ENCODE data around the gene UCN2.
A peak's percentile ranks its signal among the peaks of the same experiment; 100 is the strongest.
"Not testable (repeated sequence)": the region's sequence is repeated elsewhere in the genome, so short reads cannot be mapped to it uniquely, and the experiment has no call there.

Gene UCN2

GRCh38 chr3:48544141-48544540, 19.4 kb downstream of the UCN2 start:
- peaks cover 37 to 73% (median 47%) of the 10 kb centered on the region in 11 experiments for H3K36me3 ChIP-seq
- no peaks in the 10 kb centered on the region for H3K9me3 ChIP-seq (replicated peaks in 1 of 11)
- TF ChIP-seq Cebpa-rat (IDR thresholded peaks at IDR 0.05): no peak
- peak overlapping the region in 10 of 11 experiments; percentile 34 to 70 (median 60); a peak in 16 of 22 replicates for H3K9ac ChIP-seq
- H3K4me3 ChIP-seq: peak overlapping the region in 3 of 10 experiments; percentile 17 to 53 (median 26); a peak in 4 of 20 replicates
- H3K27me3 ChIP-seq: no peaks in the 10 kb centered on the region
- peak overlapping the region in 10 of 11 experiments; percentile 43 to 81 (median 69); a peak in 13 of 22 replicates for H3K27ac ChIP-seq
- H4K20me1 ChIP-seq: peaks cover 0 to 11% (median 0%) of the 10 kb centered on the region in 11 experiments; a peak in 2 of 22 replicates
- peak overlapping the region; percentile 69 to 95 (median 86) for H3K4me2 ChIP-seq
- peaks cover 55 to 84% (median 74%) of the 10 kb centered on the region in 10 experiments for H3K4me1 ChIP-seq

GRCh38 chr3:48543271-48543866, 20.2 kb downstream of the UCN2 start:
- TF ChIP-seq Cebpa-rat (IDR thresholded peaks at IDR 0.05): no peak
- Histone ChIP-seq H3K4me1 (peaks cover 49 to 84% (median 67%) of the 10 kb centered on the region in 10 experiments), H3K9me3 (replicated peaks in 1 of 11) (no peaks in the 10 kb centered on the region), H3K27me3 (no peaks in the 10 kb centered on the region), H3K27ac (peak overlapping the region; percentile 45 to 81 (median 67); a peak in 21 of 22 replicates), H3K4me2 (peak overlapping the region; percentile 69 to 95 (median 86)), H3K9ac (peak overlapping the region; percentile 34 to 70 (median 60); a peak in 21 of 22 replicates), H4K20me1 (peaks cover 0 to 11% (median 0%) of the 10 kb centered on the region in 11 experiments; a peak in 2 of 22 replicates), H3K4me3 (peak overlapping the region in 7 of 10 experiments; percentile 6 to 53 (median 26); a peak in 12 of 20 replicates), H3K36me3 (peaks cover 45 to 78% (median 53%) of the 10 kb centered on the region in 11 experiments)

- H3K4me3 ChIP-seq: no peak overlapping the region
- H3K9ac ChIP-seq: no peak overlapping the region
- no peak for TF ChIP-seq Cebpa-rat (IDR thresholded peaks at IDR 0.05)
- peak overlapping the region in 7 of 11 experiments; percentile 1 to 47 (median 26); a peak in 10 of 22 replicates for H3K27ac ChIP-seq
- H4K20me1 ChIP-seq: peaks cover 0 to 11% (median 0%) of the 10 kb centered on the region in 11 experiments; a peak in 3 of 22 replicates
- H3K4me1 ChIP-seq: peaks cover 22 to 89% (median 41%) of the 10 kb centered on the region in 10 experiments
- peak overlapping the region in 1 of 11 experiments; percentile 2; a peak in 1 of 22 replicates for H3K4me2 ChIP-seq
- no peaks in the 10 kb centered on the region for H3K27me3 ChIP-seq
- H3K9me3 ChIP-seq (replicated peaks in 1 of 11): peaks cover 0 to 25% (median 0%) of the 10 kb centered on the region in 11 experiments; a peak in 9 of 22 replicates
- peaks cover 68 to 92% (median 77%) of the 10 kb centered on the region in 11 experiments for H3K36me3 ChIP-seq
These were observed 25.1 kb downstream of the UCN2 start for GRCh38 chr3:48538451-48538850.

DNA sequence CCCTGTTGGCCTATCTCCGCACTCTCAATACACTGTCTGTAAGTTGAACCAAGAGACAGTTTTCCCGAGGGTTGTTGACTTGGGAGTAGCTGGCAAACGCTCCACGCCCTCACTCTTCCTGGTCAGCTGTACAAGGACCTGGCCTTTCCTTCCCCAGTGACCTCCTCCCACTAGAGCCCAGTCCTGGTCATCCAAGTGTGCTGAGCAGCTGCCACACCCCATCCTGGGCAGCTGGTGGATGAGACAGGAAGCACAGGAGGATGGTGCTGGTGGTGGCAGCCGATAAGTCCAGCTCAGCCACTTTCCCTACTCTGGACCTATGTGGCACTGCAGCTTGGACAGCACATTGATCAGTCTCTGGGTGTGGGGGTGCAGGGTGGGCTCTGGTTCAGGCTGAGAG, 26.8 kb downstream of the UCN2 start:
- peaks cover 0 to 41% (median 0%) of the 10 kb centered on the region in 11 experiments; a peak in 9 of 22 replicates for H3K9me3 ChIP-seq (replicated peaks in 1 of 11)
- H3K27ac ChIP-seq: peak overlapping the region in 3 of 11 experiments; percentile 15 to 59 (median 32); a peak in 3 of 22 replicates
- H3K9ac ChIP-seq: no peak overlapping the region
- peaks cover 0 to 11% (median 0%) of the 10 kb centered on the region in 11 experiments; a peak in 3 of 22 replicates for H4K20me1 ChIP-seq
- H3K27me3 ChIP-seq: no peaks in the 10 kb centered on the region
- no peak for TF ChIP-seq Cebpa-rat (IDR thresholded peaks at IDR 0.05)
- H3K36me3 ChIP-seq: peaks cover 83 to 100% (median 92%) of the 10 kb centered on the region in 11 experiments
- H3K4me1 ChIP-seq: peaks cover 6 to 88% (median 40%) of the 10 kb centered on the region in 10 experiments
- H3K4me2 ChIP-seq: peak overlapping the region in 3 of 11 experiments; percentile 15 to 37 (median 19); a peak in 2 of 22 replicates
- no peak overlapping the region for H3K4me3 ChIP-seq

GRCh38 chr3:48536116-48536515, 27.5 kb downstream of the UCN2 start:
- Histone ChIP-seq H3K4me3 (no peak overlapping the region), H3K36me3 (peaks cover 87 to 100% (median 96%) of the 10 kb centered on the region in 11 experiments)

DNA sequence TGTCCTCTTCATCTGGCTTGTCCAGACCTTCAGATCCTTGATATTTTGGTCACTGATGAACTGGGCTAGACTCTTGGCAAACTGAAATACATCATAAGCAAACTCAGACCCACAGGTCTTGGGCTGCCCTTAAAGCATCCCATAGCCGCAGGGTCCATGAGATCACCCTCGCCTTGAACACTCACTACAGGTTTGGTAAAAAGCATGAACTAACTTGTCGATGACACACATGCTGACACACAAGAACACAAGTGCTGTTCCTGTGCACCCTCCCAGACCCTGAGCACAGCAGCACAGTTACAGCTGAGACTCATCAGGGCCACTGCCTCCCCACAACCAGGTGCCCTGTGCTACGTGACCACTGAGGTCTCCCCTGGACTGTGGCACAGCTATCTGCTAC, 28.0 kb downstream of the UCN2 start:
- Histone ChIP-seq H3K27me3 (no peaks in the 10 kb centered on the region), H4K20me1 (peaks cover 0 to 11% (median 0%) of the 10 kb centered on the region in 11 experiments; a peak in 3 of 22 replicates), H3K4me3 (no peak overlapping the region), H3K9me3 (replicated peaks in 1 of 11) (peaks cover 0 to 41% (median 0%) of the 10 kb centered on the region in 11 experiments; a peak in 9 of 22 replicates), H3K36me3 (peaks cover 93 to 100% (median 99%) of the 10 kb centered on the region in 11 experiments), H3K4me2 (no peak overlapping the region), H3K4me1 (peaks cover 0 to 87% (median 37%) of the 10 kb centered on the region in 10 experiments; a peak in 13 of 20 replicates), H3K9ac (no peak overlapping the region), H3K27ac (peak overlapping the region in 5 of 11 experiments; percentile 2 to 59 (median 30); a peak in 5 of 22 replicates)
- no peak for TF ChIP-seq Cebpa-rat (IDR thresholded peaks at IDR 0.05)

More at GRCh38 chr3:48536116-48536515, 27.5 kb downstream of the UCN2 start:
- Histone ChIP-seq H3K4me2 (peak overlapping the region in 1 of 11 experiments; percentile 19; a peak in 1 of 22 replicates), H3K4me1 (peaks cover 0 to 87% (median 36%) of the 10 kb centered on the region in 10 experiments; a peak in 14 of 20 replicates), H4K20me1 (peaks cover 0 to 11% (median 0%) of the 10 kb centered on the region in 11 experiments; a peak in 3 of 22 replicates), H3K27me3 (no peaks in the 10 kb centered on the region), H3K9me3 (replicated peaks in 1 of 11) (peaks cover 0 to 41% (median 0%) of the 10 kb centered on the region in 11 experiments; a peak in 9 of 22 replicates), H3K9ac (no peak overlapping the region), H3K27ac (peak overlapping the region in 5 of 11 experiments; percentile 2 to 59 (median 30); a peak in 5 of 22 replicates)
- TF ChIP-seq Cebpa-rat (IDR thresholded peaks at IDR 0.05): no peak

- Histone ChIP-seq H3K4me1 (peaks cover 0 to 92% (median 61%) of the 10 kb centered on the region in 10 experiments; a peak in 17 of 20 replicates), H3K36me3 (peaks cover 79 to 100% (median 91%) of the 10 kb centered on the region in 11 experiments), H3K4me2 (peak overlapping the region in 8 of 11 experiments; percentile 22 to 75 (median 57); a peak in 13 of 22 replicates), H3K9me3 (replicated peaks in 1 of 11) (peaks cover 0 to 41% (median 0%) of the 10 kb centered on the region in 11 experiments; a peak in 9 of 22 replicates), H3K27me3 (no peaks in the 10 kb centered on the region), H3K4me3 (peak overlapping the region in 2 of 10 experiments; percentile 16 to 29; a peak in 1 of 20 replicates), H3K9ac (no peak overlapping the region), H4K20me1 (no peaks in the 10 kb centered on the region; a peak in 1 of 22 replicates), H3K27ac (peak overlapping the region in 8 of 11 experiments; percentile 9 to 90 (median 55); a peak in 14 of 22 replicates)
- TF ChIP-seq Cebpa-rat (IDR thresholded peaks at IDR 0.05): no peak
These were observed 30.6 kb downstream of the UCN2 start for GRCh38 chr3:48532977-48533337.

DNA sequence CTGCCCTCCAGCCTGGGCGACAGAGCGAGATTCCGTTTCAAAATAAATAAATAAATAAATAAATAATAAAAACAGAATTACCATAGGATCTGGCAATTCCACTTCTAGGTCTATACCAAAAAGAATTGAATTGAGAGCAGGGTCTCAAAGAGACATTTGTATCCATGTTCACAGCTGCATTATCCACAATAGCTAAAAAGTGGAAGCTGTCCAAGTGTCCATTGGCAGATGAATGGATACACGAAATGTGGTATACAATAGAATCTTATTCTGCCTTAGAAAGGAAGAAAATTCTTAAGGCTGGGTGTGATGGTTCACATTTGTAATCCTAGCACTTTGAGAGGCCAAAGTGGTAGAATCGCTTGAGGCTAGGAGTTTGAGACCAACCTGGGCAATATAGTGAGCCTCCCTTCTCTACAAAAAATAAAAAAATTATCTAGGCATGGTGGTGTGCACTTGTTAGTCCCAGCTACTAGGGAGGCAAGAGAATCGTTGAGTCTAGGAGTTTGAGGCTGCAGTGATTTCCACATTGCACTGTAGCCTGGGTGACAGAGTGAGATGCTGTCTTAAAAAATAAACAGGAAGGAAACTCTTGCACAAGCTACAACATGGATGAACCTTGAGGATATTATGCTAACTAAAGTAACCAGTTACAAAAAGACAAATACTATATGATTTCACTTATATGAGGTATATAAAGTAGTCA, 31.2 kb downstream of the UCN2 start:
- no peaks in the 10 kb centered on the region; a peak in 1 of 22 replicates for H4K20me1 ChIP-seq
- H3K27me3 ChIP-seq: no peaks in the 10 kb centered on the region
- H3K4me1 ChIP-seq: peaks cover 0 to 92% (median 66%) of the 10 kb centered on the region in 10 experiments; a peak in 17 of 20 replicates
- peak overlapping the region in 5 of 10 experiments; percentile 6 to 29 (median 20); a peak in 3 of 20 replicates for H3K4me3 ChIP-seq
- H3K4me2 ChIP-seq: peak overlapping the region in 8 of 11 experiments; percentile 22 to 75 (median 57); a peak in 15 of 22 replicates
- H3K27ac ChIP-seq: peak overlapping the region in 8 of 11 experiments; percentile 9 to 90 (median 55); a peak in 15 of 22 replicates
- TF ChIP-seq Cebpa-rat (IDR thresholded peaks at IDR 0.05): peak in 1 of 11 experiments; percentile 43; a peak in 1 of 22 replicates
- no peak overlapping the region for H3K9ac ChIP-seq
- peaks cover 75 to 100% (median 88%) of the 10 kb centered on the region in 11 experiments for H3K36me3 ChIP-seq
- H3K9me3 ChIP-seq (replicated peaks in 1 of 11): peaks cover 0 to 41% (median 0%) of the 10 kb centered on the region in 11 experiments; a peak in 9 of 22 replicates

- peak overlapping the region in 8 of 11 experiments; percentile 20 to 90 (median 88); a peak in 15 of 22 replicates for H3K27ac ChIP-seq
- H3K36me3 ChIP-seq: peaks cover 58 to 99% (median 85%) of the 10 kb centered on the region in 11 experiments
- not testable (repeated sequence) for H3K9ac ChIP-seq, H3K4me3 ChIP-seq, H3K27me3 ChIP-seq, H4K20me1 ChIP-seq
- peaks cover 0 to 49% (median 3%) of the 10 kb centered on the region in 11 experiments; a peak in 9 of 22 replicates for H3K9me3 ChIP-seq (replicated peaks in 1 of 11)
- H3K4me1 ChIP-seq: peaks cover 0 to 97% (median 81%) of the 10 kb centered on the region in 10 experiments; a peak in 17 of 20 replicates
- H3K4me2 ChIP-seq: peak overlapping the region in 5 of 11 experiments; percentile 23 to 93 (median 82); a peak in 8 of 22 replicates
These were observed 32.9 kb downstream of the UCN2 start for GRCh38 chr3:48530701-48531100.
